Esophagus mucosa (tissue), 1 donor: Measurements from ENCODE around the gene USP26. TPM values are rescaled to one million over a fixed set of nuclear protein-coding genes. Genes with fewer than 3 reads are reported as not detected.
"Not testable (repeated sequence)": the region's sequence is repeated elsewhere in the genome, so short reads cannot be mapped to it uniquely, and the experiment has no call there.

Experiments
- ATAC-seq: fragments of 200-7000 bp; cut with Tn5 transposase; one replicate; pipeline ENCODE4 v1.9.1; 2020
- total RNA-seq: library from RNA; stranded (reverse); gene quantifications from one replicate; pipeline ENCODE4 v1.2.4, GENCODE V29; 2023
- donor health status: DM: yes; HTN: yes; CAD: no.

The USP26 gene
- total RNA-seq, 1 donor from 2014 or later, result not detected

DNA sequence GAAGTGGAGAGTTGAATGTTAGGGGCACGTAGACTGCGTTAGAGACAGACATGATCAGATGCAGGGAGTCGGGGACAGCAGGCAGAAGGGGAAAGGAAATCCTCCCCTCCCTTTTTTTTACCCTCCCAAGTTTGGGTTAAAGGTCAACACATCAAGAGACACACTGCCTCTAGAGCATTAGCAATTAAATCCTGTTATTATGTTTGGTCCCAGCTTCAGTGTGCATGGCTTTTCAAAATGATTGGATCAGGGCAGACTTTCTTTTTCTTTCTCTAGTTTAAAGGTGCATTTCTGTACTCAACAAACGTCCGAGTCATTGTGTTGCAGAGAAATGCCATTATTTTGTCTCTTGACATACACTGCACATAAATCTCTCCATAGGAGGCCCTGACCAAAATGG is 63.9 kb downstream of the USP26 start:
- ATAC-seq, result no peak

DNA sequence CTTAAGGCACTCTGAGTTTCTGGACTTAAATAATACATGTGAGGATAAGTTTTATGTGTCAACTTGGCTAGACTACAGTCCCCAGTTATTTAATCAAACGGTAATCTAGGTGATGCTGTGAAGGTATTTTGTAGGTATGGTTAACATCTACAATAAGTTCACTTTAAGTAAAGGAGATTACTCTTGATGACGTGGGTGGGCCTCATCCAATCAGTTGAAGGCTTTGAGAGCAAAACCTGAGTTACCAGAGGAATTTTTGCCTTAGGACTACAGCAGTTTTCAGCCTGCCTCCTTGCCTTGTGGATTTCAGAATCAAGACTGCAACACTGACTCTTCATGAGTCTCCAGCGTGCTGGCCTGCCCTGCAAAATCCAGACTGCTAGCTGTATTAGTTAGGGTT is 78.7 kb downstream of the USP26 start:
- no peak for ATAC-seq

DNA sequence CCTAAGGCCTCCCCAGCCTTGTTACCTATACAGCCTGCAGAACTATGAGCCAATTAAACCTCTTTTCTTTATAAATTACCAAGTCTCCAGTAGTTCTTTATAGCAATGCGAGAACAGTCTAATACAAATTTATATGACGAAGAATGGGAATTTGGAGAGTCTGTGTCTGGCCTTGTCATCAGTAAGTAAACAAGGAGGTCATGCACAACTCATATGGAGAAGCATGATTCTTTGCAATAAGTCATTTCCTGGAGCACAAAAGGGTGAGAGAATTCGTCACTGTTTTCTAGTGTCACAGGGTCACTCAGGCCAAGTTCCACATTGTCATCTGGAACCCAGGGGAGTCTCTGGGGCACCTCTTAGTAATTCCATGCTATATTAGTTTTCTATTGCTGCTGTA is 89.5 kb downstream of the USP26 start:
- no peak for ATAC-seq

DNA sequence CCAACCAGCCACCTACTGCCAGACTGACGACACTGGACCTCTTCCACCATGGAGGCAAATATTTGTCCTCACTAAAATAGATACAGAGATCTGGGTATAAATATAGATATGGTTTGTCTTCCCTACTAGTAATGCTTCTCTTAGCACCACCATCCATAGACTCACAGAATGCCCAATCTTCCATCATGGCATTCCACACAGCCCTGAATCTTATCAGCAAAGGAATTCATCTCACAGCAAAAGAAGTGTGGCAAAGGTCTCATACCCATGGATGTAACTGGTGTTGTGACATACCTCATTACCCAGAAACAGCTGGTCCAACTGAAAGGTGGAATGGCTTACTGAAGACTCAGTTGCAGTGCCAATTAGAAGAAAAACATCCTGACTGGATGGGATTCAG is 91.3 kb downstream of the USP26 start:
- no peak for ATAC-seq

DNA sequence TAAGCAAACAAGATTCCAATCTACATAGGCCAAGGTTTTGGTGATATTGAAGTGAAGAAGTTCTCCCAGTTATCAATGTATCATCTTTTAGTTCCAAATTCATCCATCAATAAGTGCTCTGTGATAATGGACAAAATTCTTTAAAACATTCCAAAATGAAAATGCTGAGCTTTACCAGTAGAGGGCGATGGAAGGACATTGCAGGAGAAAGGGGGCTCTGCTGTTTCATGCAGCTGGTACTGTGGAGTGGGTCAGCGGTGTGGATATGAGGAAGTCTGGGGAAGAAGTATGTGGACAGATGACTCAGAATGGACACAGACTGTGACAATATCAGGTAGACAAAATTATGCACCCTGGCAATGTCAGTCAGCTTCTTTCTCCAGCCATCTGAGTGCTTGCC is 91.9 kb downstream of the USP26 start:
- ATAC-seq, result no peak

DNA sequence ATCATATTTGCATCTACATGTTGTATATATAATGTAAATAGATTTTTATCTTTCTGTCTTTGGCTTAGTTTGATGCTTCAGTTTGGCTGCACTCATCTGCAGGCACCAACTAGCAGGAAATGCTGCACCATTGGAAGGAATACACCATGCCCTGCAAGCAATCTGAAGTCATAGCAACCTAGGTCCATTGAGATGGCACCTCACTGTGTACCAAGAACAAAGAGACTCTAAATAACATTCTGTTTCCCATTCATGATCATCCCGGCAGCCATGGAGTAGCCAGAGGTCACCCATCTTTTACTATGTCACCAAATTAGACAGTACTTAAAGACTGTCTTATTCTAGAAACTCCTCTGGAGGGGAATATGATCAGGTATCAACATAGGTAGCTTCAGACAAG is 97.7 kb downstream of the USP26 start:
- ATAC-seq, result no peak

DNA sequence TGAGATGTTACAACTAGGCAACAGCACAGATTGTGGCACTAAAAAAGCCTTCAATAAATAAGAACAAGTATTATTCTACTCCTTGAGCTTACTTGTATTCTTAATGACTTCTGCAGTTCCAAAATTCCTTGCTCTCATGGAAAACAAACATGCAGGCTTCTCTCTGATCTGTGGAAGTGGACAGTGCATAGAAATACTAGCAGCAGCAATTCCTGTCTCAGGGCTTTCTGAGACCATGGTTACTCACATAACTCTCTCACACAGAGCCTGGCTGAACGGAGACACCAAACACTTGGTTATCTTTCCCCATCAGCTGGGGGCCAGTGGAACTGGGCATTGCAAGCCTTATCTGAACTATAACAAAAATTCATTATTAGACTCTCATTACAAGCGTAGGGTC is 106.1 kb downstream of the USP26 start:
- ATAC-seq, result no peak

DNA sequence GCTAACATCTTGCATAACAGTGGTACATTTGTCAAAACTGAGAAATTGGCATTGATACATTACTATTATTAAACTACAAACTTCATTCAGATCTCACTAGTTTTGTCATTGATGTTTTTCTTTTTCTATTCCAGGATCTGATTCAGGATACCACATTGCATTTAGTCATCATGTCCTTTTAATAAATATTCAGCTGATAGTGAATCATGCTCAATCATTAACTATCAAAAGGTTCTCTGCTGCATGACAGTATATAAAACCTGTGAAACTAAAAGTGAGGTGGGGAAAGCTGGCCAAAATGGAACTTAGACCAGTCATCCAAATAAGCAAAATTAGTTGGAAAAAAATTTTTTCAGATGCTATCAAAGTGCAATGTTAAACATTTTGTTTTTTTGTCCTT is 110.4 kb downstream of the USP26 start:
- no peak for ATAC-seq

DNA sequence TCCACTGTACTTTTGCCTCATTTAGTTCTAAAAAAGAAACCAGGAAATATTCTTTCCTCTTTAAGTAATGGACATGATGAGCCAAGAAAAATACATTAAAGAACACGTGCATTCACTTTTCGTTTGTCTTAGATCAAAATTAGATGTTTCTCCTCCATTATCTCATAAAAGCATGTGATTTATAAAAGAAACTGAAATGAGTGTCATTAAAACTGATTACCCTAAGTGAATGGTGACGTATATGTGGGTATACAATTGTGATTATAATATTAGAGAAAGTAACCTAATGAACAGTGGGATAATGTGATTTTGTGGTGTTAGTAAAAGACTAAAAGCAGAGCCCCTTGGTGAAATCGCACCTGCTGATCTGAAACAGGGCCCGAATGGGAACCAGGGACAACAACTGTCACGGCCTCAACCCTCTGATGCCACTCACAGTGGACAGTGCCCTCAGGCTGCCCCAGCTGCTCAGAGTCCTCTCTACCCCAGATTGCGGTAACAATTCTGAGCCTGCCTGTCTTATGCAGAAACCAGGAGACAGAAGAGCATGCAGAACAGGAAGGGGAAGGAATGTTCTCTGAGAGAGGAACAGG is 112.8 kb downstream of the USP26 start:
- ATAC-seq, result no peak

DNA sequence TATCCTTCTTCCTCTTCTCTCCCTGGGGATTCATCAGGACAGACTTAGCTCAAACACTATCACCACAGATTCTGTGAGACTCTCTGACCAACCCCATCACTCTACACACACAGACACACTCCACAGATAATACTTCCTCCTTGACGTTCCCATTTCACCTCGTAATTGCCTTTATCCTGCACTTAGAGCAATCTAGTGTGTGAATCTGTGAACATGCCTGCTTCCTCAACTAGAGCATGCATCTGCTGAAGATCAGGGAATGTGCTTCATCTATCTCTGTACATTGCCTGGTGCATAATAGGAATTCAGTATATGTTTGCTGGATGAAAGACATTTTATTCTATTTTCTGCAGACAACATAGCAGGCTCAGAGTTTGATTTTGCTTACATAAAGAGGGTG is 113.4 kb downstream of the USP26 start:
- no peak for ATAC-seq

DNA sequence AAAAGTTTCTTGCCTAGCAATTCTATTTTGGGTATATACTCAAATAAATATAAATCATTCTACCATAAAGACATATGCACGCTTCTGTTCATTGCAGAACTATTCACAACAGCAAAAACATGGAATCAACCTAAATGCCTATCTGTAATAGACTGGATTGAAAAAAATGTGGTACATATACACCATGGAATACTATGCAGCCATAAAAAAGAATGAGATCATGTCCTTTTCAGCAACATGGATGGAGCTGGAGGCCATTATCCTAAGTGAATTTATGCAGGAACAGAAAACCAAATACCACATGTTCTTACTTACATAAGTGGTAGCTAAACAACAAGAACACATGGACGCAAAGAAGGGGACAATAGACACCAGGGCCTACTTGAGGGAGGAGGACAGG is 116.9 kb downstream of the USP26 start:
- not testable (repeated sequence) for ATAC-seq

Other genes with a start within 250 kb of the USP26 start
- 8.5 TPM for gene HS6ST2, start 138.5 kb downstream of the USP26 start, total RNA-seq
- not detected for gene TFDP3, start 121.2 kb upstream of the USP26 start, total RNA-seq